ENCODE data around the gene B9D1. TPM values are rescaled to one million over a fixed set of nuclear protein-coding genes. Genes with fewer than 3 reads are reported as not detected.
A peak's percentile ranks its signal among the peaks of the same experiment; 100 is the strongest.

Gene B9D1
- polyA plus RNA-seq, 1 of the 3 experiments (the other 2 are of a cell fraction): 81.6 TPM

DNA sequence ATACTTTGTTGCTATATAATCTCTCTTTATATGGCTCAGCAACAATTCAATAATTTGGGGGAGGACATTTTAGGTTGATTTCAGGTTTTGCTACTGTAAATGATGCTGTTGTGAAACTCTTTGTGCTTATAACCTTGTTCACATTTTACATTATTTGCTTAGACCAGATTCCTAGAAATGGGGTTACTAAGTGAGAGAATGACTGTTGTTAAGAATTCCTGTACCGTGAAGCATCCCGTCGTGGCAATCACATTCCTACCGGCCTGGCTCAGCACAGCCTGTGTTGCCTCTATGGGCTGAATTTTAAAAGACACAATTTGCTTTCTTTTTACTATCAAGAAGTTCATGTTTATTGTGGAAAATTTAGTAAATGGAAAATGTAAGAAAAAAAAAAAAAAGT, 31.4 kb downstream of the B9D1 start:
- Histone ChIP-seq H3K4me3 (ENCODE audit: low read depth in 2 of 2, low read length in 1 of 2) (no peak overlapping the region), H4K20me1 (ENCODE audit: insufficient read depth) (no peaks in the 10 kb centered on the region), H3K9me2 (no peaks in the 10 kb centered on the region), H3F3A (replicated peaks; ENCODE audit: insufficient read depth) (peaks cover 8% of the 10 kb centered on the region), H3K4me1 (ENCODE audit: control insufficient read depth in 1 of 2, insufficient read depth in 2 of 2, low read depth in 1 of 2, low read length in 1 of 2) (peaks cover 5 to 14% of the 10 kb centered on the region in 2 experiments; a peak in 2 of 4 replicates), H3K79me2 (ENCODE audit: insufficient read depth) (no peaks in the 10 kb centered on the region), H3K9me3 (no peaks in the 10 kb centered on the region), H2AFZ (ENCODE audit: low read depth) (no peak overlapping the region), H3K27me3 (ENCODE audit: insufficient read depth) (no peaks in the 10 kb centered on the region), H3K4me2 (peak overlapping the region; percentile 39; the same call in 1 of the 2 replicates), H3K27ac (ENCODE audit: low read depth in 2 of 2, low read length in 1 of 2) (peak overlapping the region in 1 of 2 experiments; percentile 71; a peak in 3 of 4 replicates), H3K36me3 (replicated peaks in 1 of 2; ENCODE audit: control insufficient read depth in 1 of 2, insufficient read depth in 2 of 2, low read length in 1 of 2) (peaks cover 4 to 10% of the 10 kb centered on the region in 2 experiments), H3K9ac (peak overlapping the region; percentile 19; the same call in 1 of the 2 replicates)
- WGBS (ENCODE audit: low lambda C conversion rate): 55% methylated on average over 4 of the region's 4 CpGs
- ChIA-PET POLR2A (no interaction called here), CTCF (interaction anchor here (1.5 kb wide), 1 partner anchor 13 kb away, joined by 3 read pairs; no protein-coding TSS in a partner anchor)
- DNase-seq: no peak
- TF ChIP-seq REST (IDR thresholded peaks at IDR 0.05; ENCODE audit: low read depth, low read length) (no peak), FOXJ3 (CRISPR knock-in tag; IDR thresholded peaks at IDR 0.05) (no peak), TEAD4 (IDR thresholded peaks at IDR 0.05; ENCODE audit: borderline replicate concordance, insufficient read depth) (peak; percentile 32; the same call in 1 of the 2 replicates), ELF1 (IDR thresholded peaks at IDR 0.05) (no peak), JUND (IDR thresholded peaks at IDR 0.05) (peak; percentile 39), FOSL2 (IDR thresholded peaks at IDR 0.05; ENCODE audit: borderline replicate concordance, low read depth) (peak; percentile 51; the same call in 1 of the 2 replicates), SIN3A (IDR thresholded peaks at IDR 0.05; ENCODE audit: borderline replicate concordance, low read depth, low read length) (no peak), CHD2 (IDR thresholded peaks at IDR 0.05; ENCODE audit: low read length, partially characterized antibody) (no peak), MXI1 (IDR thresholded peaks at IDR 0.05; ENCODE audit: low read depth, low read length) (no peak), GATA2 (CRISPR knock-in tag; IDR thresholded peaks at IDR 0.05) (no peak), MEF2A (IDR thresholded peaks at IDR 0.05; ENCODE audit: borderline replicate concordance, low read depth) (no peak), RAD21 (IDR thresholded peaks at IDR 0.05; ENCODE audit: low read length) (no peak), PBX3 (IDR thresholded peaks at IDR 0.05) (no peak), TCF12 (IDR thresholded peaks at IDR 0.05) (peak; percentile 5; the same call in 1 of the 2 replicates), NFIC (IDR thresholded peaks at IDR 0.05; ENCODE audit: borderline replicate concordance) (no peak), EP300 (IDR thresholded peaks at IDR 0.05; ENCODE audit: borderline replicate concordance in 1 of 2, low read depth in 1 of 2, low read length in 1 of 2) (no peak), FOXM1 (IDR thresholded peaks at IDR 0.05; ENCODE audit: low read depth) (no peak), POLR2AphosphoS5 (IDR thresholded peaks at IDR 0.05; ENCODE audit: low read depth, low read length) (no peak), EZH2phosphoT487 (IDR thresholded peaks at IDR 0.05; ENCODE audit: borderline replicate concordance, low read depth) (no peak), TAF1 (IDR thresholded peaks at IDR 0.05; ENCODE audit: borderline replicate concordance, low read depth, low read length) (no peak), SMC3 (IDR thresholded peaks at IDR 0.05; ENCODE audit: low read depth, low read length) (no peak), MAX (IDR thresholded peaks at IDR 0.05; ENCODE audit: low read depth) (no peak), GABPA (IDR thresholded peaks at IDR 0.05; ENCODE audit: low read depth) (no peak), RCOR1 (IDR thresholded peaks at IDR 0.05; ENCODE audit: low read length) (no peak)
- TF ChIP-seq, protein P1, sequence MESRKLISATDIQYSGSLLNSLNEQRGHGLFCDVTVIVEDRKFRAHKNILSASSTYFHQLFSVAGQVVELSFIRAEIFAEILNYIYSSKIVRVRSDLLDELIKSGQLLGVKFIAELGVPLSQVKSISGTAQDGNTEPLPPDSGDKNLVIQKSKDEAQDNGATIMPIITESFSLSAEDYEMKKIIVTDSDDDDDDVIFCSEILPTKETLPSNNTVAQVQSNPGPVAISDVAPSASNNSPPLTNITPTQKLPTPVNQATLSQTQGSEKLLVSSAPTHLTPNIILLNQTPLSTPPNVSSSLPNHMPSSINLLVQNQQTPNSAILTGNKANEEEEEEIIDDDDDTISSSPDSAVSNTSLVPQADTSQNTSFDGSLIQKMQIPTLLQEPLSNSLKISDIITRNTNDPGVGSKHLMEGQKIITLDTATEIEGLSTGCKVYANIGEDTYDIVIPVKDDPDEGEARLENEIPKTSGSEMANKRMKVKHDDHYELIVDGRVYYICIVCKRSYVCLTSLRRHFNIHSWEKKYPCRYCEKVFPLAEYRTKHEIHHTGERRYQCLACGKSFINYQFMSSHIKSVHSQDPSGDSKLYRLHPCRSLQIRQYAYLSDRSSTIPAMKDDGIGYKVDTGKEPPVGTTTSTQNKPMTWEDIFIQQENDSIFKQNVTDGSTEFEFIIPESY (IDR thresholded peaks at IDR 0.05; ENCODE audit: borderline replicate concordance, low read depth): no peak
- TF ChIP-seq, protein P2, sequence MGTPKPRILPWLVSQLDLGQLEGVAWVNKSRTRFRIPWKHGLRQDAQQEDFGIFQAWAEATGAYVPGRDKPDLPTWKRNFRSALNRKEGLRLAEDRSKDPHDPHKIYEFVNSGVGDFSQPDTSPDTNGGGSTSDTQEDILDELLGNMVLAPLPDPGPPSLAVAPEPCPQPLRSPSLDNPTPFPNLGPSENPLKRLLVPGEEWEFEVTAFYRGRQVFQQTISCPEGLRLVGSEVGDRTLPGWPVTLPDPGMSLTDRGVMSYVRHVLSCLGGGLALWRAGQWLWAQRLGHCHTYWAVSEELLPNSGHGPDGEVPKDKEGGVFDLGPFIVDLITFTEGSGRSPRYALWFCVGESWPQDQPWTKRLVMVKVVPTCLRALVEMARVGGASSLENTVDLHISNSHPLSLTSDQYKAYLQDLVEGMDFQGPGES (IDR thresholded peaks at IDR 0.05; ENCODE audit: low read depth, low read length): no peak
- TF ChIP-seq, protein P3, sequence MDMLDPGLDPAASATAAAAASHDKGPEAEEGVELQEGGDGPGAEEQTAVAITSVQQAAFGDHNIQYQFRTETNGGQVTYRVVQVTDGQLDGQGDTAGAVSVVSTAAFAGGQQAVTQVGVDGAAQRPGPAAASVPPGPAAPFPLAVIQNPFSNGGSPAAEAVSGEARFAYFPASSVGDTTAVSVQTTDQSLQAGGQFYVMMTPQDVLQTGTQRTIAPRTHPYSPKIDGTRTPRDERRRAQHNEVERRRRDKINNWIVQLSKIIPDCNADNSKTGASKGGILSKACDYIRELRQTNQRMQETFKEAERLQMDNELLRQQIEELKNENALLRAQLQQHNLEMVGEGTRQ (IDR thresholded peaks at IDR 0.05; ENCODE audit: borderline replicate concordance, low read depth, low read length): no peak

All from SK-N-SH (cell line).